Subcutaneous adipose tissue (tissue), 4 donors: Measurements from ENCODE around the gene GRID1. TPM values are rescaled to one million over a fixed set of nuclear protein-coding genes. Genes with fewer than 3 reads are reported as not detected.

ENCODE experiments used
- CTCF ChIP-seq: fragments of 450-650 bp; IDR thresholded peaks from one replicate; pipeline ENCODE4 v1.5.1; 2016; ENCODE audit warnings: low read depth, mild to moderate bottlenecking, control low read depth, antibody characterized with exemption, moderate library complexity
- total RNA-seq, 4 donors: library from RNA; depleted of rRNA; stranded (reverse); fragments of >200 nt; gene quantifications; one replicate each; pipeline ENCODE4 v1.1.0, GENCODE V29; 2016

Gene GRID1
- total RNA-seq, 4 donors from 2014 or later: 0.49 to 2.0 (median 1.1) TPM

DNA sequence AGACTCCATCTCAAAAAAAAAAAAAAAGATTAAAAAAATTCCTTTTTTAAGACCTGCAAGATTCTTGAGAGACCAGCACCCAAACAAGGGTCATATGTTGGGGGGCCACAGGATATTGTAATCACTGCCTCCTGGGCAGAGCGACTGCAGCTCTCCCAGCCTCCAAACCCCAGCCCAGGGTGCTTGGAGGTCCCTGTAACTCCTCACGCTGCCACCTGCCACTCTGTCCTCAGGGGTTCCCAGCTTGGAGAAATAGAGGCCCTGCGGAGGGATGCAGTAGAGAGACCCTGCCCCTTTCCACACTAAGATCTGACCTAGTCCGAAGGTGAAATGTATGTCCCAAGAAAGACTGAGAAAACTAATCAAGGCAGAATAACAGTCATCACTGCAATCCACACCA is 343.7 kb downstream of the GRID1 start:
- no peak for TF ChIP-seq CTCF

- no peak for TF ChIP-seq CTCF
Observed at GRCh38 chr10:86020134-86020533, 346.5 kb downstream of the GRID1 start.

DNA sequence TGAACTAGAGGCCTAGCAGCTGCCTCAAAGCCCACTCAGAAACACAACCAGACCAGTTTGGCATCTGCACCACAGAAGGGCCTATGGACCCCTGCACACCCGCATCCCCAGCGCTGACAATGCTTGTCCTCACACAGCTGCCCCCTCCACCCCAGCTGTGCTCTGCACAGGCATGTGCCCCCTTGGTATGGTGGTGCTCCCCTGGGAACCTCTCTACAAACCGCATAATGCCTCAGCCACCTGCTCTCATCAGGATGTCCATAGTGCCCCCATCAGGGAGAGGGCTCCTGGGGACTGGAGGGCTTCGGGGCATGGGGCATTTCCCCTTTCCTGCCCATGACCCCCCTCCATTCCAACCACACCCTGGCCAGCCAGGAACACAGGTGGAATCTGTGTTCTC is 347.5 kb downstream of the GRID1 start:
- TF ChIP-seq CTCF: no peak

- no peak for TF ChIP-seq CTCF
Observed at GRCh38 chr10:86018735-86019058, 347.9 kb downstream of the GRID1 start.

- TF ChIP-seq CTCF: no peak
Observed at GRCh38 chr10:86017841-86018734, 348.5 kb downstream of the GRID1 start.

GRCh38 chr10:86013568-86013967 is 353.0 kb downstream of the GRID1 start:
- no peak for TF ChIP-seq CTCF

- TF ChIP-seq CTCF: no peak
Observed at GRCh38 chr10:86007171-86007570, 359.4 kb downstream of the GRID1 start.
